Naive thymus-derived CD8-positive, alpha-beta T cell (primary cell): ENCODE measurements around the gene ZC3H6. TPM values are rescaled to one million over a fixed set of nuclear protein-coding genes. Genes with fewer than 3 reads are reported as not detected.
"Not testable (repeated sequence)": the region's sequence is repeated elsewhere in the genome, so short reads cannot be mapped to it uniquely, and the experiment has no call there.

Experiments
- ATAC-seq, 2 donors: fragments of 150-1000 bp; cut with Tn5 transposase in 1 of 2; sonication (Bioruptor Pico), chemical (Tn5 transposase) in 1 of 2; 1 replicate in 1 of 2; 2 replicates in 1 of 2; pipeline ENCODE4 v1.10.0; 2021; ENCODE audit warnings: mild to moderate bottlenecking in 2 of 2, moderate library complexity in 2 of 2
- POLR2A ChIA-PET: fragments of 350-600 bp; sonication (Branson Sonifier 250); formaldehyde crosslinking; loops from one replicate; lab custom pipeline; 2021; ENCODE audit warnings: antibody characterized with exemption; lab: Charles Lee
- DNase-seq, 10 donors: peaks; one replicate each; pipeline versions ENCODE4 v3.0.0 to v3.0.0-alpha.2; 2020 to 2022
- H3K27ac Mint-ChIP-seq, 10 donors: one replicate each; pipeline ENCODE4 v1.8.0; 2020 to 2022; ENCODE audit warnings: mild to moderate bottlenecking in 10 of 10, mixed read lengths in 10 of 10, moderate library complexity in 4 of 10, inconsistent platforms in 1 of 10
- H3K27me3 Mint-ChIP-seq, 5 donors: one replicate each; pipeline ENCODE4 v1.8.0; 2021 to 2022; ENCODE audit warnings: mixed read lengths in 5 of 5
- H3K36me3 Mint-ChIP-seq, 3 donors: one replicate each; pipeline ENCODE4 v1.8.0; 2020 to 2022; ENCODE audit warnings: mixed read lengths in 3 of 3, mild to moderate bottlenecking in 2 of 3, inconsistent platforms in 1 of 3
- H3K4me1 Mint-ChIP-seq, 4 donors: one replicate each; pipeline ENCODE4 v1.8.0; 2021 to 2022; ENCODE audit warnings: mixed read lengths in 4 of 4
- H3K4me3 Mint-ChIP-seq, 10 donors: one replicate each; pipeline ENCODE4 v1.8.0; 2020 to 2022; ENCODE audit warnings: mild to moderate bottlenecking in 10 of 10, mixed read lengths in 10 of 10, moderate library complexity in 6 of 10, inconsistent platforms in 1 of 10
- H3K9me3 Mint-ChIP-seq, 9 donors: one replicate each; pipeline ENCODE4 v1.8.0; 2020 to 2022; ENCODE audit warnings: mixed read lengths in 9 of 9, mild to moderate bottlenecking in 3 of 9, inconsistent platforms in 1 of 9, moderate library complexity in 1 of 9
- polyA plus RNA-seq, 3 donors: library from polyadenylated mRNA; unstranded; fragments of 300-500 nt; fragmentation: Illumina TruSeq; gene quantifications; one replicate each; pipeline ENCODE4 v1.2.3, GENCODE V29; 2021
- total RNA-seq, 8 experiments: library from RNA in 2 of 8; stranded (reverse) in 2 of 8; gene quantifications; one replicate each; pipeline ENCODE4 v1.2.3 and lab custom pipeline; 2021 to 2026

Gene ZC3H6
- total and polyA plus RNA-seq, 5 experiments from 2014 or later = 5.0 to 33.3 (median 10.3) TPM

DNA sequence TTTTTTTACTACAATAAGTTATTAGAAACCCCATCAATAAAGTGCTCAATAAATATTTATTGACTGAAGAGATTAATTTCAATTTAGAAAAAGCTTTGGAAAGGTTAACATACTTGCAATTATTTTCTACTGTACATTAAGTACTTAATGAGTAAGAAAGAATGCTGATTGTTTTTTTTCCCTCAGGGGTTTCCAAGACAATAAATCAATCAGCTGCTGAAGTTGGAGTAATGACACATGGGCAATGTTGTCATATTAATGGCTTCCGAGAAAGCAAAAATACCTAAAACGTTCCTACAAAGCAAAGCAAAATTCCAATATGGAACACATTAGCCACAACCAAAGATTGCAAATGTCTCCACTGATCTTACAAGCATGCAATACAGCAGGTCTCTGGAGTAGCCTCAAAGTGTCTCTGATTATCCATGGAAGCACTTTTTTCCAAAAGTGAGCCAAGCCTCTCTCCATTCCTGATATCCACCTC, 66.7 kb downstream of the ZC3H6 start:
- no peaks in the 10 kb centered on the region for H3K36me3 Mint-ChIP-seq
- no peak for ATAC-seq
- H3K27ac Mint-ChIP-seq = no peak overlapping the region
- H3K27me3 Mint-ChIP-seq = no peaks in the 10 kb centered on the region
- no peaks in the 10 kb centered on the region for H3K4me1 Mint-ChIP-seq
- POLR2A ChIA-PET = no interaction called here
- no peak overlapping the region for H3K4me3 Mint-ChIP-seq
- DNase-seq = no peak
- peaks cover 0 to 2% (median 0%) of the 10 kb centered on the region in 9 donors for H3K9me3 Mint-ChIP-seq

DNA sequence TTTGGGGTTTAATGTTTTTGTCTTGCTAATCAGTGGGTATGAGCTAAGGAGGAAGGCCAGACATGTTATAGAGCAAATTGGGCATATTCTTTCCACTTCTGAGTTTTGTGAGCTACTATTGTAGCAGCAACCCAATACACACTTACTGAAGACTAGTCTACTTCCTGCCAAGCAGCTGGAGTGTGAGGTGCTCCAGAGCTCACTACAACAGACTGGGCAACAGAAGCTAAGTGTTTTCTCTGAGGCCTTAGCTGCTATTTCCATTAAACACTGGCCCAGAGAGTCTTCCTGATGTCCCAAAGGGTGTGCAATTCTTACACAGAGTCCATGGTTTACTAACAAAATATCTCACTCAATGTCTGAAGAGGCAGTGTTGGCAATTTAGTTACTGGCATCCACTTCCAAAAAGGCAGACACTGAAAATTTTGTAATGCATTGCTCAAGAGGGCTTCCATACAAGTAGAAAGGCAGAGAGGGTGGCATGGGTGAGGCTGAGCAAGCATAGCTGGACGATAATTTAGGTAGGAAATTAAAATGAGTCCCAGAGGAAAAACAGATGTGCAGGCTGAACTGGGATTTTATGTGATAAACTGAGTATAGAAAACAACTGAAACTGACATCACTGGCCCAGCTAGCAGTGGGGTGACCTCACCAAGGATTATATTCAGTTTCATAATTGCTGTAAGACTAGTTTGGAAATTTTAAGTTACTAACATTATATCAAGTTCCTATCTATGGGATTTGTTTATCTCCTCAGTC, 68.6 kb downstream of the ZC3H6 start:
- H3K9me3 Mint-ChIP-seq = peaks cover 0 to 2% (median 0%) of the 10 kb centered on the region in 9 donors
- POLR2A ChIA-PET = no interaction called here
- H3K4me1 Mint-ChIP-seq = no peaks in the 10 kb centered on the region
- DNase-seq (no peak), ATAC-seq (no peak)
- H3K36me3 Mint-ChIP-seq = peaks cover 0 to 1% (median 0%) of the 10 kb centered on the region in 3 donors
- no peak overlapping the region for H3K4me3 Mint-ChIP-seq
- H3K27ac Mint-ChIP-seq = peak overlapping the region in 1 of 10 donors; percentile 42
- no peaks in the 10 kb centered on the region for H3K27me3 Mint-ChIP-seq

DNA sequence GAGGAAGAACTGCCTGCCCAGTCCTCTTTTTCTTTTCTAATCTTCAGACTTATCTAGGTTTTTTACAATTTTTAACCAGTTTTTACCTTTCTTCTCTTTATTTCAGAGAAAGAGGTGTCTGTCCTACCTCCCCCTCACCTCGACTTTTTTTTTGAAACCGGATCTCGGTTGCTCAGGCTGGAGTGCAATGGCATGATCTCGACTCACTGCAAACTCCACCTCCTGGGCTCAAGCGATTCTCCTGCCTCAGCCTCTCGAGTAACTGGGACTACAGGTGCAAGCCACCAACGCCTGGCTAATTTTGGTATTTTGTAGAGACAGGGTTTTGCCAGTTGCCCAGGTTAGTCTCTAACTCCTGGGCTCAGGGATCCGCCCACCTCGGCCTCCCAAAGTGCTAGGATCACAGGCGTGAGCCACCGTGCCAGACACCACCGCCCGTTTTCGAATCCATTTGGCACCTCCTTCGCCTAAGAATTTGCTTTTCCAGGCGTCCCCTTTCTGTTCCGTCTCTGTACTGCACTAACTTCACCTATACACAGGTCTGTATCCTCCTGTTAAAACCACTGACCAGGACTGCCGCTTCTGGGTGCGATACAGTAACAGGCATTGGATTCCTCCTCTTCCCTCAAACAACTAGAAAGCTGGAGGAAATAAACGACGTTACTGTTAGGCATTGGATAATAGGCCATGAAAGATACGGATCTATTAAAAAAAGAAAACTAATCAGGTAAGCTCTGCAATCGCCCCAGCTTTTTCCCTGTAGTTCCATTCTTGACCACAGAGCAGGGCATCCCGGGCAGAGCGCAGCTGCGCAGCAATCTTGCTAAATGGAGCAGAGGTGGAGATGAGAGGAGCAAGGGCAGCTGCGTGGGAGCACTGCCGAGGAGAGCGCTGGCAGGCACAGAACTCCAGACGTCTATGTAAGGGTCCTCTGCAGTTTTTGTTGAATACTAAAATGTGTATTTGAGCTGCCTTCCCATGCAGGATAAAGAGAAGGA, 69.9 kb downstream of the ZC3H6 start:
- Mint-ChIP-seq H3K4me1 (no peaks in the 10 kb centered on the region), H3K9me3 (peaks cover 0 to 2% (median 0%) of the 10 kb centered on the region in 9 donors), H3K4me3 (no peak overlapping the region), H3K36me3 (peaks cover 0 to 1% (median 0%) of the 10 kb centered on the region in 3 donors), H3K27ac (peak overlapping the region in 2 of 10 donors; percentile 5 to 68), H3K27me3 (no peaks in the 10 kb centered on the region)
- POLR2A ChIA-PET = no interaction called here
- ATAC-seq = no peak
- DNase-seq = no peak

DNA sequence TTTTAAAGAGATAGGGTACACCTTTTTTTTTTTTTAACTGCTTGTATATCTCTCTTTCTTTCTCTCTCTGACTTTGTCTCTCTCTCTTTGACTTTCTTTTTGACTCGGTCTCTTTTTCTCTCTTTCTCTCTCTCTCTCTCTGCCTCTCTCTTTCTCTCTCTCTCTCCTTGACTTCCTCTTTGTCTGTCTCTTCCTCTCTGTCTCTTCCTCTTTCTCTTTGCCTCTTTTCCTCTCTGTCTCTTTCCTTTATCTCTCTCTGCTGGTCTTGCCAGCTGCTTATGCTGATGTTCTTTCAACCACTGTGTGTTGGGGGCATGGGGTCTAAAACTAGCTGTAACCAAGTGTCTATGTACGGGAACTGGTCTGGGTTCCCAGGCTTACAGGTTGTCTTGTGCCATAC, 76.9 kb downstream of the ZC3H6 start:
- H3K27ac Mint-ChIP-seq, H3K4me3 Mint-ChIP-seq, H3K27me3 Mint-ChIP-seq, H3K9me3 Mint-ChIP-seq, ATAC-seq, POLR2A ChIA-PET, H3K4me1 Mint-ChIP-seq, DNase-seq, H3K36me3 Mint-ChIP-seq: not testable (repeated sequence)

DNA sequence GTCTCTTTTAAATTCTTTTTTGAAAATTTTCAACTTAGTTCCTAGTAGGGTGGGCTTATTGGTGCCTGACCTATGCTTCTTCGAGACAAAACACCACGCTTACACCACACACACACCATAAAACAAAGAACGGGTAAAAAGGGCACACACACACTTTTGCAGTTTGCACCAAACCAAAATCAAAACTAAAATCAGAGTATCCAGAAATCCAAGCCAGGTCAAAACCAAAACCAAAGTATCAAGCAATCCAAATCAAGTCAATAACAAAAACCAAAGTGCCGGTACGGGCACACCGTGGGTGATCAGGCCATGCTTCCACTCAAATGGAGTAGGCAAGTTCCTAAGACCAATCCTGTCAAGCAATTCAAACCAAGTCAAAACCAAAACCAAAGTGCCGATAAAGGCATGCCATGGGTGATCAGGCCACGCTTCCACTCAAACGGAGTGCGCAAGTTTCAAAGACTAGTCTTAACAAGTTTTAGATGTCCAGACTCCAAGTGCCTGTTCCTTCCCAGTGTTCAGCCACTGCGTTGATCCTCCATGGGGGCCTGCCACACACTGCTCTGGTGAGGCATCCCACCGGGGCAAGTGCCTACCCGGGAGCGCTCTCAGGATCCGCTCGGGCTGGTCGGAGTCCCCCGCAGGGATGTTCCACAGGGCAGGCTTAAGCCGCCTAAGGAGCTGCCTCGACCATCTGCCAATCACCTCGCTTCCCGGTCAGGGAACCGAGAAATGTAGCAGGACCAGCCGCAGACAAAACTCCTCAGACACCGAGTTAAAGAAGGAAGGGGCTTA, 77.6 kb downstream of the ZC3H6 start:
- ATAC-seq, DNase-seq, H3K4me1 Mint-ChIP-seq, H3K27me3 Mint-ChIP-seq, H3K4me3 Mint-ChIP-seq, H3K27ac Mint-ChIP-seq, H3K36me3 Mint-ChIP-seq, POLR2A ChIA-PET, H3K9me3 Mint-ChIP-seq: not testable (repeated sequence)

DNA sequence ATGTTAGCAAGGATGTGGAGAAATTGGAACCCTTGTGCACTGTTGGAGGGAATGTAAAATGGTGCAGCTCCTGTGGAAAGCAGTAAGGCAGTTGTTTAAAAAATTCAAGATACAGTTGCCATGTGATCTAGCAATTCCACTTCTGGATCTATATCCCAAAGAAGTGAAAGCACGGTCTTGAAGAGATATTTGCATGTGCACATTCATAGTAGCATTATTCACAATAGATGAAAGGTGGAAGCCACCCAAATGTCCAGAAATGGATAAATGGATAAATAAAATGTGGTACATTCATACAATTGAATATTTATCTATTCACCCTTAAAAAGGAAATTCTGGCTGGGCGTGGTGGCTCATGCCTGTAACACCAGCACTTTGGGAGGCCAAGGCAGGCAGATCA, 78.9 kb downstream of the ZC3H6 start:
- H3K36me3 Mint-ChIP-seq, POLR2A ChIA-PET, H3K27me3 Mint-ChIP-seq, H3K4me1 Mint-ChIP-seq, ATAC-seq, DNase-seq, H3K4me3 Mint-ChIP-seq, H3K27ac Mint-ChIP-seq: not testable (repeated sequence)
- H3K9me3 Mint-ChIP-seq = peaks cover 0 to 16% (median 4%) of the 10 kb centered on the region in 9 donors

DNA sequence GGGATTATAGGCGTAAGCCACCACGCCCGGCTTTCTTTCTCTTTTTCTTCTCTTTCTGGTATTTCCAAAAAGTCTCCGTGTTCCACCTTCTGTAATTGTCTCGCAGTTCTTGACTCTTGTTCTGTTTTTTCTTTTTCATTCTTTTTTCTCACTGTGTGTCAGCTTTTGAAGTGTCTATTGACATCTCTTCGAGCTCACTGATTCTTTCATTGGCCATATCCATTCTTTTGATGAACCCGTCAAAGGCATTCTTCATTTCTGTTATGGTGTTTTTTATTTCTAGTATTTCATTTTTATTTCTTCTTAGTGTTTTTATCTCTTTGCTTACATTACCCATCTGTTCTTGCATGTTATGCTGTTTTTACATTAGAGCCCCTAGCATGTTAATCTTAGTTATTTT, 84.7 kb downstream of the ZC3H6 start:
- POLR2A ChIA-PET, DNase-seq, H3K27me3 Mint-ChIP-seq, H3K4me3 Mint-ChIP-seq, ATAC-seq, H3K36me3 Mint-ChIP-seq, H3K4me1 Mint-ChIP-seq, H3K27ac Mint-ChIP-seq: not testable (repeated sequence)
- H3K9me3 Mint-ChIP-seq = peaks cover 0 to 21% (median 10%) of the 10 kb centered on the region in 9 donors

Other genes starting within 250 kb of the ZC3H6 start
- gene TMEM87B, start 220.3 kb upstream of the ZC3H6 start, total RNA-seq = 10 to 100 TPM; 23.3 to 23.8 TPM
- 10 to 100 TPM in 1 of 3 donors, 1 to 10 TPM in 2; 7.0 to 11.8 (median 9.8) TPM for gene TMEM87B, start 220.3 kb upstream of the ZC3H6 start, polyA plus RNA-seq
- gene FBLN7, start 137.2 kb upstream of the ZC3H6 start, total RNA-seq = 10 to 100 TPM in 1 of 2 experiments, 1 to 10 TPM in 1; 9.8 to 10.3 TPM
- gene FBLN7, start 137.2 kb upstream of the ZC3H6 start, polyA plus RNA-seq = 1 to 10 TPM in 1 of 3 donors, under 1 TPM in 2; 0.16 to 1.8 (median 0.92) TPM
- gene ZC3H8, start 20.6 kb upstream of the ZC3H6 start, total RNA-seq = 10 to 100 TPM; 22.2 to 29.4 TPM
- gene ZC3H8, start 20.6 kb upstream of the ZC3H6 start, polyA plus RNA-seq = 10 to 100 TPM; 10.6 to 17.3 (median 11.9) TPM
- 10 to 100 TPM; 32.4 to 37.5 TPM for gene RGPD8, start 158.0 kb downstream of the ZC3H6 start, total RNA-seq
- 1 to 10 TPM in 2 of 3 donors, under 1 TPM in 1; 0.68 to 3.6 (median 3.6) TPM for gene RGPD8, start 158.0 kb downstream of the ZC3H6 start, polyA plus RNA-seq
- gene TTL, start 206.6 kb downstream of the ZC3H6 start, total RNA-seq = 10 to 100 TPM; 15.8 to 18.9 TPM
- 1 to 10 TPM; 1.7 to 3.3 (median 3.3) TPM for gene TTL, start 206.6 kb downstream of the ZC3H6 start, polyA plus RNA-seq